Measurements from ENCODE around the gene RPH3AL. TPM values are rescaled to one million over a fixed set of nuclear protein-coding genes. Genes with fewer than 3 reads are reported as not detected.
A peak's percentile ranks its signal among the peaks of the same experiment; 100 is the strongest.

RPH3AL gene
- total RNA-seq, 1 experiment from 2014 or later, result 24.9 TPM

GRCh38 chr17:182050-182751, 170.4 kb downstream of the RPH3AL start:
- ChIA-PET CTCF (no interaction called here), POLR2A (ENCODE audit: unreplicated experiment) (no interaction called here)
- peak overlapping the region; percentile 38; the same call in 1 of the 2 replicates for H3K4me3 ChIP-seq (ENCODE audit: low read length)
- no peaks in the 10 kb centered on the region for H3K4me1 ChIP-seq (ENCODE audit: insufficient read depth, low read length)
- ATAC-seq (no peak), DNase-seq (no peak)
- no peaks in the 10 kb centered on the region for H3F3A ChIP-seq (ENCODE audit: low read length, unreplicated experiment)
- no peaks in the 10 kb centered on the region for H3K36me3 ChIP-seq (ENCODE audit: low read depth, low read length)
- no TSS peak for BruUV-seq (replicated peaks)
- no peaks in the 10 kb centered on the region for H3K9me3 ChIP-seq (ENCODE audit: low read length)
- peaks cover 10% of the 10 kb centered on the region for H3K27me3 ChIP-seq (ENCODE audit: low read length)
- H4K20me1 ChIP-seq (ENCODE audit: low read length), result no peaks in the 10 kb centered on the region
- TF ChIP-seq, protein P1, sequence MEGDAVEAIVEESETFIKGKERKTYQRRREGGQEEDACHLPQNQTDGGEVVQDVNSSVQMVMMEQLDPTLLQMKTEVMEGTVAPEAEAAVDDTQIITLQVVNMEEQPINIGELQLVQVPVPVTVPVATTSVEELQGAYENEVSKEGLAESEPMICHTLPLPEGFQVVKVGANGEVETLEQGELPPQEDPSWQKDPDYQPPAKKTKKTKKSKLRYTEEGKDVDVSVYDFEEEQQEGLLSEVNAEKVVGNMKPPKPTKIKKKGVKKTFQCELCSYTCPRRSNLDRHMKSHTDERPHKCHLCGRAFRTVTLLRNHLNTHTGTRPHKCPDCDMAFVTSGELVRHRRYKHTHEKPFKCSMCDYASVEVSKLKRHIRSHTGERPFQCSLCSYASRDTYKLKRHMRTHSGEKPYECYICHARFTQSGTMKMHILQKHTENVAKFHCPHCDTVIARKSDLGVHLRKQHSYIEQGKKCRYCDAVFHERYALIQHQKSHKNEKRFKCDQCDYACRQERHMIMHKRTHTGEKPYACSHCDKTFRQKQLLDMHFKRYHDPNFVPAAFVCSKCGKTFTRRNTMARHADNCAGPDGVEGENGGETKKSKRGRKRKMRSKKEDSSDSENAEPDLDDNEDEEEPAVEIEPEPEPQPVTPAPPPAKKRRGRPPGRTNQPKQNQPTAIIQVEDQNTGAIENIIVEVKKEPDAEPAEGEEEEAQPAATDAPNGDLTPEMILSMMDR (conservative IDR thresholded peaks at IDR 0.05; ENCODE audit: low read depth, low read length), result no peak
- TF ChIP-seq EZH2phosphoT487 (IDR thresholded peaks at IDR 0.05; ENCODE audit: borderline replicate concordance, low read length), result no peak
- no peak for TF ChIP-seq EZH2 (IDR thresholded peaks at IDR 0.05; ENCODE audit: low read length, unreplicated experiment)
- H2AFZ ChIP-seq (ENCODE audit: low read length), result no peak overlapping the region
- H3K27ac ChIP-seq (ENCODE audit: low read length), result no peak overlapping the region
- H3K4me2 ChIP-seq (ENCODE audit: low read length), result peak overlapping the region; percentile 57; the same call in 1 of the 2 replicates
- H3K9ac ChIP-seq (ENCODE audit: low read length), result no peak overlapping the region
- H3K79me2 ChIP-seq (ENCODE audit: low read length), result no peaks in the 10 kb centered on the region
- no peaks in the 10 kb centered on the region for H3K9me2 ChIP-seq (replicated peaks; ENCODE audit: low read length)
- intact Hi-C loops (cut with micrococcal nuclease), result no loop called here

GRCh38 chr17:181245-182049, 171.2 kb downstream of the RPH3AL start, which contains the start of gene DOC2B:
TSS of gene DOC2B (minus strand) at chr17:181650. CDS start at chr17:181479, 171 bp downstream.
- no peak within 1 kb of the TSS for H3K27ac ChIP-seq (ENCODE audit: low read length)
- intact Hi-C loops (cut with micrococcal nuclease), result no loop called here
- H4K20me1 ChIP-seq (ENCODE audit: low read length), result no peaks in the 10 kb centered on the region
- POLR2A ChIA-PET (ENCODE audit: unreplicated experiment), result no interaction called here
- no peaks in the 10 kb centered on the region for H3K79me2 ChIP-seq (ENCODE audit: low read length)
- no peaks in the 10 kb centered on the region for H3F3A ChIP-seq (ENCODE audit: low read length, unreplicated experiment)
- no peaks in the 10 kb centered on the region for H3K4me1 ChIP-seq (ENCODE audit: insufficient read depth, low read length)
- no peaks in the 10 kb centered on the region for H3K9me3 ChIP-seq (ENCODE audit: low read length)
- H3K36me3 ChIP-seq (ENCODE audit: low read depth, low read length), result no peaks in the 10 kb centered on the region
- H3K9me2 ChIP-seq (replicated peaks; ENCODE audit: low read length), result no peaks in the 10 kb centered on the region
- peak within 1 kb of the TSS; percentile 57; the same call in 1 of the 2 replicates for H3K4me2 ChIP-seq (ENCODE audit: low read length)
- no TSS peak for BruUV-seq (replicated peaks)
- H3K4me3 ChIP-seq (ENCODE audit: low read length), result peak within 1 kb of the TSS; percentile 38; the same call in 1 of the 2 replicates
- ATAC-seq (peak; percentile 77), DNase-seq (peak; percentile 8)
- no peak within 1 kb of the TSS for H2AFZ ChIP-seq (ENCODE audit: low read length)
- CTCF ChIA-PET, result no interaction called here
- TF ChIP-seq EZH2phosphoT487 (IDR thresholded peaks at IDR 0.05; ENCODE audit: borderline replicate concordance, low read length) (no peak), EZH2 (IDR thresholded peaks at IDR 0.05; ENCODE audit: low read length, unreplicated experiment) (no peak)
- TF ChIP-seq, protein P1 (conservative IDR thresholded peaks at IDR 0.05; ENCODE audit: low read depth, low read length), result no peak
- H3K9ac ChIP-seq (ENCODE audit: low read length), result no peak within 1 kb of the TSS
- peaks cover 10% of the 10 kb centered on the region for H3K27me3 ChIP-seq (ENCODE audit: low read length)

Measured in PC-3 (cell line).